GM21737 (cell line): ENCODE data around the gene LGR5.

Experiments used
- ATAC-seq: cut with Tn5 transposase; IDR thresholded peaks from one replicate; pipeline ENCODE4 v1.9.1; 2021; ENCODE audit warnings: mild to moderate bottlenecking, moderate library complexity; ENCODE audit not compliant: unreplicated experiment

The LGR5 gene

DNA sequence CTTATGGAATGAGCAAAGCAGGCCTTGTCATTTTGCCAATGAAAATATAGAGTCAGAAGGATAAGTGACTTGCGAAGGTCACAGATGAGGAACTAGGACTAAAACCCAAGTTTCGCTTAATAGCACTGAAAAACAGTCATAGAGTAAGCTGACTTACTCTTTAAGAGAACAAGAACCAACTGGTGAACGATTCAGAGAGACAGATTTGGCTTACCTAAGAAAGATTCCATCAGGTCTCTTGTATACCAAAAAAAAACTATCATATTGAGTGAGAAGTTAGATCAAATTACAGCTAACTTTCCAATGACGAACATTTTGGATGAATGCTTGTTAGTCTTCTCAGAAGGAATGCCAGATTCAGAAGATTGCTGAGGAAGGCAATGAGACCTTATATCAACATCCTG, 149.9 kb downstream of the LGR5 start:
- no peak for ATAC-seq

DNA sequence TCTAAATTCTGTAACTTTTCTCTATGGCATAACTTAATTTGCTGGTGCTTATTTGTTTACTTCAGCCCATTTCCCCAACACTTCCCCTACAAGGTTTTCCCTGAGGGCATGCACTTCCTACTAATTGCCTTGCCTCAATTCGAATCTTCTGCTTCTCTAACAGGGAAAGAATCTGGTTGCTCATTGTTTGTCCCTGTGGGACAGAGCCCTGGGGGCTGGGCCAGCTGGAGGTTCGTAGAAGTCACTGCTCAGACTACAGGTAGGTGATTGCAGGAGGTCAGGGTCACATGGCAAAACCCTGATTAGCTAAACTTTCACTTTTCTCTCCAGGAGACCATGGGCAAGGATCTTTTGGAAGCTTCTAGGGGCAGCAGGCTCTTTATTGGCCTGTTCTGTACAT, 152.0 kb downstream of the LGR5 start:
- ATAC-seq: no peak

GRCh38 chr12:71592841-71593240, 153.2 kb downstream of the LGR5 start:
- ATAC-seq: no peak

DNA sequence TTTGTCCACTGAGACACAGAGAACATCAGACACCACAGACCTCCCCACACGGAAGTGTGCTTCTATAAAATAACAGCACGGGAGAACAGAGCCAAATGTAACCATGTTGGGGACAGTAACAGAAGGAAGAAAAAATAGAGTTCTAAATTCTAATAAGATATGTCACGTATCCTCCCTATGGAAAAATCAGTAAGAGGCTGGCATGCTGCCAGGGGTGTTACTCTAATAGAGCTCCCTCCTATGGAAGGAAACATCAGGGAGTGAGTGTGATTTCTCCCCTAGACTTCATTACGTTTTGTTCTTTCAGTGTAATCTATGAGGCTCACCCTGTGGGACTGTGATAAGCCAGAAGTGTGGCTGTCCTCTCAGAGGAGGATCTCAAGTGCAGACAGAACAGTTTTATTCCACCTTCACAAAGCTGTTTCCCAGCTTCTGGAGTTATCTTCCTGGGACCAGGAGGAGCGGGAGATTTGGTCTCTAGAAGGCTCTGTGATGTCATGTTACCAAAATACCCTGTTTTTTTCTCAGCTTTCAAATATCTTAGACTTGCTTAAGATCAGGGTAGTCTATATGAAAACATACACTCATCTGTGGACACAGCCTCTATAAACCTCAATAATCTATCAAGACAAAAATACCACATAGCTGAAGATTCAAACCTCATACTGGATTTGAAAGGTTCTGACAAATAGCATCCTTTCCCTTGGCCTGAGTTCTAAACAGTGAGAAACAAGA, 154.8 kb downstream of the LGR5 start:
- no peak for ATAC-seq

GRCh38 chr12:71599210-71599609, 159.6 kb downstream of the LGR5 start:
- ATAC-seq: no peak

GRCh38 chr12:71601546-71601945, 161.9 kb downstream of the LGR5 start:
- ATAC-seq: no peak

DNA sequence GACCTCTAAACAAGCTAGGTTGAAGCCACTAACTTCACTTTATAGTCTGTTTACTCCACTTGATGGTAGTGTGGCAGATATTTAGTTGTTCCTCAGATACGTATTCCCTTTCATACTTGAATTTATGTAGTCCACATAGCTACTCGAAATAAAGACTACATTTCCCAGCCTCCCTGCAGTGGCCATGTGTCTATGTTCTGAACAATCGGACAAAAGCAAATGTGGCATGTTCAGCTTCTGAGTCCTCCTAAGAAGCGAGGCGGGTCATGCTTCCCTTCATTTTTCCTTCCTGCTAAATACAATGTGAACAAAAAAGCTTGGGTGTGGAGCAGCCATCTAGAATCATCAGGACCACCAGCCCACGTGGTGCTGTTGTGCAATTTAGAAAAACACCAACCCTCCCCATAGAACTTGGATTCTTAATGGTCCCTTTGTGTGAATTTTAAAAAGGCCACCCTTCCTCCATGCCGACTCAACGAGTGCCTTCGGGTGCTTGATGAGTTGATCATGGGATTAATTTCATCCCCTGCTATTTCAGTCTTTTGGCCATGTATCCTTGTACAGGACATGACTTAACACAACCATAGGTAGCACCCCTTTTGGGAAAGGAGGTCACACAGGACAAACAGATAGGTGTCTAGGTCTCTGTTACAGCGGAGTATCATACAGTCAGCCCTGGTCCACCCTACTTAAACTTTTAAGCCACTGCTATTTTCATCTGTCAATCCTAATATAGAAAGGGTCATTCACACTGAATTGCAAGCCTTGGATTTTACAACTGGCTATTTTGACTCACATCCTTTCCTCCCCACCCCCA, 163.4 kb downstream of the LGR5 start:
- ATAC-seq: no peak

- ATAC-seq: no peak
These were observed 165.4 kb downstream of the LGR5 start for GRCh38 chr12:71605039-71605438.

- ATAC-seq: no peak
These were observed 168.1 kb downstream of the LGR5 start for GRCh38 chr12:71607494-71608330.

- ATAC-seq: no peak
These were observed 170.6 kb downstream of the LGR5 start for GRCh38 chr12:71610031-71610795.

DNA sequence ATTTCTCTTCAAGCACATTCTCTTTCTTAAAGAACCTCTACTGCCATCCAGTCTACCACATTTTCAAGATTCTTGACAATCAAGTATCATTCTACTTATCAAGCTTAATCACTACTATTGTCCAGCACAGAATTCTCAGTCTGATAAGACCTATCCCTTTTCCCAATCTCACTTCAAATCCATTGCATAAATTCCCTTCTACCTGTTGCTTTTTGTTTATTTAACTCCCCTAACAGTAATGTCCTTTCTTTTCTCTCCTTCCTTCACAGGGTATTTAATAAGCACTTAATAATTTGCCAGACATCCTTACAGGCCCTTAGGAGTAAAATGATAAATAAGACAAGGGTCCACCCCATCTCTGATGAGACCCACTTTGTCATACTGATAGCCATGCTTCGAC, 182.3 kb downstream of the LGR5 start:
- ATAC-seq: no peak

- ATAC-seq: no peak
These were observed 185.9 kb downstream of the LGR5 start for GRCh38 chr12:71625476-71625875.

GRCh38 chr12:71626098-71626497, 186.5 kb downstream of the LGR5 start:
- peak; percentile 73 for ATAC-seq

DNA sequence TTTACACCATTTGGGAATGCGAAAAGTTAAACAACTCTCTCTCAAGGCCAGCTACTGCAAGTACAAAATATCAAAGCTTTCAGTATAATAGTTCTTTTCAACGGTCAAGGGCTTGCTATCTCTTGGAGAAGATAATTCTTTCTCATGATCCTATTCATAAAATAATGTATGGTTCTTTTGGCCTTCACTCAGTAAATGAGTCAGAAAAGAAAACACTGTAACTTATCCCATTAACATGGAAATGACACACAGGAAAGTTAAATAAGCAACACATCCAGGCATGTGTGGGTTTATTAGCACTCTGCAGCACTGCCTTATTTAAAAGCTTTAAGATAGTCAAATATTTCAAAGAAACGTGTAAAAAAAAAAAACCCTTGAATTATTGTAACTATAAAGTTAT, 187.2 kb downstream of the LGR5 start:
- no peak for ATAC-seq

GRCh38 chr12:71627438-71628002, 187.9 kb downstream of the LGR5 start:
- ATAC-seq: no peak
